A549 treated with DMSO at 1 μM for 4 hours (cell line): ENCODE measurements around the gene MYLK2. TPM values are rescaled to one million over a fixed set of nuclear protein-coding genes. Genes with fewer than 3 reads are reported as not detected.

Experiments used
- total RNA-seq: library from RNA; stranded (reverse); fragments of 200-300 nt; extraction: Qiagen RNA extraction; gene quantifications from 5 replicates; pipeline ENCODE4 v1.2.3, GENCODE V29; 2022; ENCODE audit warnings: low read depth

Gene MYLK2
- total RNA-seq, result 0.44 to 0.88 TPM (median 0.60 TPM) in 5 replicates

DNA sequence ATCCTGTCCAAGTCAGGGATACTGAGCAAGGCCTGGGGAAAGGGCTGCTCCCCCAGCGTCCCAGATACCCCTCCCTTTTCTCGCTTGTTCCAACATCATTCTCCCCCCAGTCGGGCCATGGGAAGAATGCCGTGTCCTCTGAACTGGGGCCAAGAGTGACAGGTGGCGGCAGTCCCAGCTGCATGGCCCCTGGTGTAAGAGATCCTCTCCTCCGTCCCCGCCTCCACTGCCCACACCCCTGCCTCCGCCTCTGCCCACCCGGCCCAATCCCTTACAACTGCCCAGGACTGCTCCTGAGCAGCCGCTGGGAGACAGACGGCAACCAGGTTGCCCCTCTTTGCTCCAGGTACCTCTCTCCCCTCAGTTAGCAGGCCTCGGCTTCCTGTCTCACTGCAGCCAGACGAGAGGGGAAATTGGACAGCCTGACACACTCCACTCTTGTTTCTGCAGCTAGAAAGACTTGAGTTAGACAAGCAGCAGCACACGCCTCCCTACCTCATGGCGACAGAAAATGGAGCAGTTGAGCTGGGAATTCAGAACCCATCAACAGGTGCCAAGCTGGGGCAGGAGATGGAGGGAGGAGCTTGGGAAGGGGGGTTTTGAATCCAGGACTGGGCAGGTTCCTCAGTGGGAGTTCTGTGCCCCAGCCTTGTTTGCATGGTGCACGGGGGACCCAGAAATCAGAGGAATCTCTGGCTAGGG is at the start of gene MYLK2:
TSS of gene MYLK2 (plus strand) at position 274 of the 702 bp plus-strand sequence. CDS start at position 499, 225 bp downstream.

DNA sequence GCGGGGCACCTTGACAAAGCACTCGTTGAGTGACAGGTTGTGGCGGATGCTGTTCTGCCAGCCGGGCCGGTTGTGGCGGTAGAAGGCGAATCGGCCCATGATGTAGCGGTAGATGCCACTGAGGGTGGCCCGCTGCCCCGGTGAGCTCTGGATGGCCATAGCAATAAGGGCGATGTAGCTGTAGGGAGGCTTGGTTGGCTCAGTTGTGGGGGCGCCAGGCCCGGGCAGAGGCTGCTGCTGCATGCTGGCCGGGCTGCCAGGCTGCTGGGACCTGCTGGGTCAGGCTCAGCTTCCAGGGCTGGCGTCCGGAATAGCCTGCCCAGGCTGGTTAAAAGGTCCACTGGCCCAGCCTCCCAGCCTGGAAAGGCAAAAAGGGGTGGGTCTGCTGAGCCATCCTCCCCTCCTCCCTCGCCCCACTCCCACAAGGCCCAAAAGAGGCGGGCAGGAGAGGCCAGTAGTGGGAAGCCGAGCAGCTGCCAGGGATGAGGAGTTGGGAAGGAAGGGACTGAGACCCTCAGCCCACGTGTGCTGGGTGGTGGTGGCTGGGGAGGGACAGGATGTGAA is 26.2 kb downstream of the MYLK2 start, which contains the start of gene FOXS1:
TSS of gene FOXS1 (minus strand) at position 305 of the 564 bp plus-strand sequence. CDS start at position 243, 62 bp downstream.

DNA sequence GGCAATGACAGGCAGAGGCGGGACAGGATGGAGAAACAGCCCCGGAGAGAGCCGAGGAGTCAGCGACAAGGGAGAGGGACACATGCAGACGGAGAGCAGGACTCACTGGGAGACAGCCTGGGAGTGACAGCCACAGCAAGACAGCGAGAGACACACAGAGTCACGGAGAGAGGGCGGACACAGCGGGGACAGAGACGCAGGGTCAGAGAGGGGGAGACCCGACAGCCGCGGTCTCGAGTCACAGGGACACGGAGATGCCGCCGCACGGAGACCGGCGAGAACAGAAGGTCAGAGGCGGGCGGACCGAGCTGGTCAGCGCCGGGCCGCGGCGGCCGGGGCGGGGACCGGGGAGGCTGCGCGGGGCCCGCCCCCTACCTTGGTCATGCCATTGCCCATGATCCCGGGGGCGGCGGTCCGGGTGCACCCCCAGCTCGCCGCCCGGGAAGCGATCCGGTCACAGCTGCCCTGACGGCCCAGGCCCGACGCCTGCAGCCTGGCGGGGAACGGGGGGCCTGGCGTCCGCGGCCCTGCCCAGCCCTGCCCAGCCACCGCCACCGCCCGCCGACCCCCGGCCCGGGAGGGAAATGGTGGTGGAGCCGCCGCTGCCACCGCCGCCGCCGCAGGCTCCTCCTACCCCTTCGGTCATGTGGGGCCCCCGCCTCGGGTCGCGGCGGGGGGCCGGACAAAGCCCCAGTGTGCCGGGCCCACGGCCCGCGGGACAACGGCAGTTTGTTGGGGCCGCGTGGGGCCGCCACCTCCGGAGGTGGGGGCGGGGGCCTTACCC is 51.0 kb downstream of the MYLK2 start, which contains the start of the genes DUSP15 and TTLL9:
TSS of gene DUSP15 (minus strand) at position 586 of the 784 bp plus-strand sequence. CDS start at position 396, 190 bp downstream.
TSS of gene TTLL9 (plus strand) at position 693 of the 784 bp plus-strand sequence. CDS start 493 bp downstream, outside the sequence.

Other genes starting within 250 kb of the MYLK2 start
- gene ID1, start 214.1 kb upstream of the MYLK2 start, total RNA-seq, result 138 to 265 TPM (median 200 TPM) in 5 replicates
- gene COX4I2, start 181.4 kb upstream of the MYLK2 start, total RNA-seq, result not detected in 5 replicates
- gene BCL2L1, start 96.5 kb upstream of the MYLK2 start, total RNA-seq, result 140 to 174 TPM (median 151 TPM) in 5 replicates
- gene TPX2, start 80.1 kb upstream of the MYLK2 start, total RNA-seq, result 98.8 to 113 TPM (median 111 TPM) in 5 replicates
- gene FOXS1, start 26.2 kb downstream of the MYLK2 start, total RNA-seq, result 0.55 to 1.6 TPM (median 1.1 TPM) in 5 replicates
- gene DUSP15, start 51.2 kb downstream of the MYLK2 start, total RNA-seq, result 0.61 to 1.5 TPM (median 0.91 TPM) in 5 replicates
- gene TTLL9, start 51.3 kb downstream of the MYLK2 start, total RNA-seq, result 0.07 to 0.11 TPM (median 0.09 TPM) in 3 of 5 replicates, not detected in the others
- 32.1 to 38.7 TPM (median 36.1 TPM) in 5 replicates for gene PDRG1, start 132.7 kb downstream of the MYLK2 start, total RNA-seq
- gene XKR7, start 148.8 kb downstream of the MYLK2 start, total RNA-seq, result 0.01 to 0.04 TPM (median 0.02 TPM) in 5 replicates
- gene CCM2L, start 191.1 kb downstream of the MYLK2 start, total RNA-seq, result 0.28 to 0.78 TPM (median 0.62 TPM) in 5 replicates
- 0.03 to 0.11 TPM (median 0.09 TPM) in 3 of 5 replicates, not detected in the others for gene HCK, start 232.9 kb downstream of the MYLK2 start, total RNA-seq